GM10266 (cell line): Measurements from ENCODE around the gene OTUD5.
A peak's percentile ranks its signal among the peaks of the same experiment; 100 is the strongest.

Source experiments
- DNase-seq: peaks from one replicate; pipeline ENCODE4 v3.0.0; 2012; ENCODE audit errors: extremely low spot score
- CTCF ChIP-seq: IDR thresholded peaks from 2 replicates; pipeline ENCODE4 v1.5.1; 2012; ENCODE audit warnings: mild to moderate bottlenecking, low read depth; ENCODE audit not compliant: control insufficient read depth, insufficient read depth; ENCODE audit errors: missing control alignments

Gene OTUD5

GRCh38 chrX:48899078-48899410 is 58.4 kb downstream of the OTUD5 start:
- no peak for TF ChIP-seq CTCF

GRCh38 chrX:48897625-48898306 is 59.6 kb downstream of the OTUD5 start, which contains the start of the genes PQBP1 and TIMM17B:
Gene PQBP1, plus strand, starts transcription at chrX:48897930. Its CDS starts 580 bp downstream, at chrX:48898510.
Gene TIMM17B, minus strand, starts transcription at chrX:48897768. Its CDS starts 19 bp downstream, at chrX:48897749.
- TF ChIP-seq CTCF, result no peak
- peak; percentile 84 for DNase-seq

More at GRCh38 chrX:48899078-48899410, 58.4 kb downstream of the OTUD5 start:
- DNase-seq, result no peak

- DNase-seq, result no peak
- TF ChIP-seq CTCF, result no peak
Observed at GRCh38 chrX:48897157-48897624, 60.2 kb downstream of the OTUD5 start.

GRCh38 chrX:48896611-48897011 is 60.8 kb downstream of the OTUD5 start:
- DNase-seq, result no peak
- TF ChIP-seq CTCF, result no peak

GRCh38 chrX:48894891-48895290 is 62.5 kb downstream of the OTUD5 start:
- TF ChIP-seq CTCF, result no peak
- no peak for DNase-seq

- TF ChIP-seq CTCF, result no peak
- DNase-seq, result no peak
Observed at GRCh38 chrX:48893556-48894348, 63.7 kb downstream of the OTUD5 start.

GRCh38 chrX:48892896-48893295 is 64.5 kb downstream of the OTUD5 start:
- DNase-seq, result no peak
- no peak for TF ChIP-seq CTCF
